Fibroblast of lung (primary cell): ENCODE results near the gene PRKACG.

Source experiments
- EZH2 ChIP-seq: IDR thresholded peaks from 2 replicates; pipeline ENCODE4 v1.5.1; 2012; ENCODE audit warnings: low read length, control low read depth, mild to moderate bottlenecking; ENCODE audit errors: missing control alignments
- TF ChIP-seq, protein P1 (sequence below), 2 donors: IDR thresholded peaks in 1 of 2; conservative IDR thresholded peaks in 1 of 2; 1 replicate in 1 of 2; 2 replicates in 1 of 2; pipeline ENCODE4 v1.5.1; 2011 to 2012; ENCODE audit warnings: low read length in 2 of 2, control low read depth in 1 of 2, inconsistent platforms in 1 of 2, low read depth in 1 of 2, mild to moderate bottlenecking in 1 of 2

DNA sequence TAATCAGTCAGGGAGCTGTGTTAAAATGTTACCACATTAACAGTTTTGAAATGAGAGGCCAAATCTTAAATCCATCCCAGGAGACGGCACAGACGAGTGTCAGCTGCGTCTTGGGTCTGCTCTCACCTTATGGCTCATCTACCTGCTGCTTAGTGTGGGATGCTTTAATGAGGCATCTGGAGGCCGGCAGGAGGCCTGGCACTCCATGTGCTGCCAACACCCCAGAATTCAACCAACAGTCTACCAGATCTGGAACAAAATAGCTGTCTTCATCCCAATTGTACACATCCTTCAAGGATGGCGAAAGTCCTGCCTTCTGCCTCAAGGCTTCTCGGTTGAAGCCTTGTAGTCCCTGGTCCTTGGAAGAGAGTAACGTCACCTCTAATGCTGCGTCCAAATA is 12.0 kb downstream of the PRKACG start:
- TF ChIP-seq, protein P1, sequence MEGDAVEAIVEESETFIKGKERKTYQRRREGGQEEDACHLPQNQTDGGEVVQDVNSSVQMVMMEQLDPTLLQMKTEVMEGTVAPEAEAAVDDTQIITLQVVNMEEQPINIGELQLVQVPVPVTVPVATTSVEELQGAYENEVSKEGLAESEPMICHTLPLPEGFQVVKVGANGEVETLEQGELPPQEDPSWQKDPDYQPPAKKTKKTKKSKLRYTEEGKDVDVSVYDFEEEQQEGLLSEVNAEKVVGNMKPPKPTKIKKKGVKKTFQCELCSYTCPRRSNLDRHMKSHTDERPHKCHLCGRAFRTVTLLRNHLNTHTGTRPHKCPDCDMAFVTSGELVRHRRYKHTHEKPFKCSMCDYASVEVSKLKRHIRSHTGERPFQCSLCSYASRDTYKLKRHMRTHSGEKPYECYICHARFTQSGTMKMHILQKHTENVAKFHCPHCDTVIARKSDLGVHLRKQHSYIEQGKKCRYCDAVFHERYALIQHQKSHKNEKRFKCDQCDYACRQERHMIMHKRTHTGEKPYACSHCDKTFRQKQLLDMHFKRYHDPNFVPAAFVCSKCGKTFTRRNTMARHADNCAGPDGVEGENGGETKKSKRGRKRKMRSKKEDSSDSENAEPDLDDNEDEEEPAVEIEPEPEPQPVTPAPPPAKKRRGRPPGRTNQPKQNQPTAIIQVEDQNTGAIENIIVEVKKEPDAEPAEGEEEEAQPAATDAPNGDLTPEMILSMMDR (conservative IDR thresholded peaks at IDR 0.05 in 1 of 2, IDR thresholded peaks at IDR 0.05 in 1 of 2; ENCODE audit: low read depth in 1 of 2, low read length in 2 of 2) = no peak
- no peak for TF ChIP-seq EZH2
